ENCODE data around the gene CFDP1.

DNA sequence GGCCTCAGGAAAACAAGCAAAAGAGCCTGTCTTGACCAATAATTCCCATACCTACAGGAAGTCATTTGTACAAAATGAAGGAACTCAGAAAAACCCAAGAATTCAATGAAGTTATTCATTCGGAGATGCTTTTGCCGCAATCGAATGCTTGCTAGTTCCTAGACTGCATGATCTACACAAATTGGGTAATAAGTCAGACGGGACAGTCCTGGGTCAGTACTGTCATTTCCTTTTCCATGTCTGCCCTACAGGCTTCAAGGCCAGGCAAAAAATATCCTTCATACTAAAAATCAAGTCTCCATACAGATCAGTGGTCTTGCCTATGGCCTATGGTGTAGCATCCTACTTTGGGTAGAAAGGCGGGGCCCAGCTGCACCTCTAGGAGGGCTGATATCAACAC lies 71.4 kb downstream of the CFDP1 start:
- TF ChIP-seq CTCF (IDR thresholded peaks at IDR 0.05) (no peak), EP300 (IDR thresholded peaks at IDR 0.05) (no peak)
